ENCODE results near the gene BRD9. TPM values are rescaled to one million over a fixed set of nuclear protein-coding genes. Genes with fewer than 3 reads are reported as not detected.
"Not testable (repeated sequence)": the region's sequence is repeated elsewhere in the genome, so short reads cannot be mapped to it uniquely, and the experiment has no call there.

Gene BRD9
- total RNA-seq, 2 donors from 2014 or later = 15.0 to 16.1 TPM

DNA sequence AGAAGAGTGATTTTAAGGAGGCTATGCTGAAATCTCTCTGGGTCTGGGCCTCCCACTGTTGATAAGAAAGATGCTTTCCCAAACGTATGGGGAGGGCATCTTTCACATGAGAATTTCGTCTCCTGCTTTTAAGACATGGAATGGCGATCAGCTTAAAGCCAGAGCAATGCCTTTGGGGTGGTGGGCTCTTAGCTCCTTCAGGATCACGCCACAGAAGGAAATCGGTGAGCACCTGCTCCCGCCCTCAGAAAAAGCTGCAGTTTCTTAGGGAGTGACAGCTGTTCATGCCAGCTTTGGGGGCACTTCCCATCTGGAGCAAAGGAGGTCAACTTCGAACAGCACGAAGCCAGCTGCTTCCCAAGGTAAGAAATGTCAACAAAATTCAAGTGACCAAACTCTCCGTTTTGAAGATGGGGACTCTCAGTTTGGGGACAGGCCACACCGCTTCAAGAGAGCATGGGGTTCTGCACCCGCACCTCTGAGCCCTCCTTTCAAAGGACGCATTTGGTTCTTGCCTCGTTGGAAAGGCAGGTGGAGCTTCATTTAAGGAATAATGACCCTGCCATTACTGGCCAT is 39.1 kb upstream of the BRD9 start:
- TF ChIP-seq, protein P1, sequence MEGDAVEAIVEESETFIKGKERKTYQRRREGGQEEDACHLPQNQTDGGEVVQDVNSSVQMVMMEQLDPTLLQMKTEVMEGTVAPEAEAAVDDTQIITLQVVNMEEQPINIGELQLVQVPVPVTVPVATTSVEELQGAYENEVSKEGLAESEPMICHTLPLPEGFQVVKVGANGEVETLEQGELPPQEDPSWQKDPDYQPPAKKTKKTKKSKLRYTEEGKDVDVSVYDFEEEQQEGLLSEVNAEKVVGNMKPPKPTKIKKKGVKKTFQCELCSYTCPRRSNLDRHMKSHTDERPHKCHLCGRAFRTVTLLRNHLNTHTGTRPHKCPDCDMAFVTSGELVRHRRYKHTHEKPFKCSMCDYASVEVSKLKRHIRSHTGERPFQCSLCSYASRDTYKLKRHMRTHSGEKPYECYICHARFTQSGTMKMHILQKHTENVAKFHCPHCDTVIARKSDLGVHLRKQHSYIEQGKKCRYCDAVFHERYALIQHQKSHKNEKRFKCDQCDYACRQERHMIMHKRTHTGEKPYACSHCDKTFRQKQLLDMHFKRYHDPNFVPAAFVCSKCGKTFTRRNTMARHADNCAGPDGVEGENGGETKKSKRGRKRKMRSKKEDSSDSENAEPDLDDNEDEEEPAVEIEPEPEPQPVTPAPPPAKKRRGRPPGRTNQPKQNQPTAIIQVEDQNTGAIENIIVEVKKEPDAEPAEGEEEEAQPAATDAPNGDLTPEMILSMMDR (IDR thresholded peaks at IDR 0.05) = no peak
- Histone ChIP-seq H3K4me3 (no peak overlapping the region), H3K36me3 (no peaks in the 10 kb centered on the region), H3K27me3 (no peaks in the 10 kb centered on the region), H3K4me1 (peaks cover 0 to 5% of the 10 kb centered on the region in 2 donors), H3K27ac (peak overlapping the region in 1 of 2 donors; percentile 52), H3K9me3 (no peaks in the 10 kb centered on the region)
- DNase-seq (ENCODE audit: low spot score) = no peak

DNA sequence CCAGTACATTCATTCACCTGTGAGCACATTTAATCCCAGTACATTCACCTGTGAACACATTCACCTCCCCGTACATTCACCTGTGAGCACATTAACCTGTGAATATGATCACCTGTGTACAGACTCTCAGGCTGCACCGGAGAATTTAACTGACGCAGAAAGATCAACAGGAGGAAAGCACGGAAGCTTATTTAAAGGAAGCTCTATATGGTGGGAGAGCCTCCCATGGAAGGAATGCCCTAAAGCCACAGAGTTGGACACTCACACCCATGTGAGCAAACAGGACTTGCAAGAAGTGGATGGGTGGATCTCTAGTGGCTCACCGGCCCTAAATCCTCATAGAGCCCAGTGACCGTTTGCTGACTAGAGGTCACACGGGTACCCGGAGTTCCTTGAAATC is 38.3 kb upstream of the BRD9 start:
- Histone ChIP-seq H3K4me1 (peaks cover 0 to 11% of the 10 kb centered on the region in 2 donors), H3K4me3 (no peak overlapping the region)
- no peak for DNase-seq (ENCODE audit: low spot score)

DNA sequence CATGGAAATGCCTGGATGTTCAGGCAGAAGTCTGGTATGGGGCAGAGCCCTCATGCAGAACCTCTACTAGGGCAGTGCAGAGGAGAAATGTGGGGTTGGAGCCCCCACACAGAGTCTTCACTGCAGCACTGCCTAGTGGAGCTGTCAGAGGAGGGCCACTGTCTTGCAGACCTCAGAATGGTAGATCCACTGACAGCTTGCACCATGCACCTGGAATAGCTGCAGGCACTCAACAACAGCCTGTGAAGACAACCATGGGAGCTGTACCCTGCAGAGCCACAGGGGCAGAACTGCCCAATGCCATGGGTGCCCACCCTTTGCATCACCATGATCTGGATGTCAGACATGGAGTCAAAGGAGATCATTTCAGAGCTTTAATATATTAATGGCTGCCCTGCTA is 37.0 kb upstream of the BRD9 start:
- H3K4me3 ChIP-seq = no peak overlapping the region
- H3K36me3 ChIP-seq = no peaks in the 10 kb centered on the region
- peaks cover 0 to 11% of the 10 kb centered on the region in 2 donors for H3K4me1 ChIP-seq
- no peaks in the 10 kb centered on the region for H3K27me3 ChIP-seq
- no peak for DNase-seq (ENCODE audit: low spot score)
- TF ChIP-seq, protein P1 (IDR thresholded peaks at IDR 0.05) = no peak
- H3K9me3 ChIP-seq = no peaks in the 10 kb centered on the region
- no peak overlapping the region for H3K27ac ChIP-seq

More for the DNA sequence above, 38.3 kb upstream of the BRD9 start:
- TF ChIP-seq, protein P1 (IDR thresholded peaks at IDR 0.05) = no peak
- no peaks in the 10 kb centered on the region for H3K9me3 ChIP-seq
- no peaks in the 10 kb centered on the region for H3K36me3 ChIP-seq
- no peak overlapping the region for H3K27ac ChIP-seq
- H3K27me3 ChIP-seq = no peaks in the 10 kb centered on the region

DNA sequence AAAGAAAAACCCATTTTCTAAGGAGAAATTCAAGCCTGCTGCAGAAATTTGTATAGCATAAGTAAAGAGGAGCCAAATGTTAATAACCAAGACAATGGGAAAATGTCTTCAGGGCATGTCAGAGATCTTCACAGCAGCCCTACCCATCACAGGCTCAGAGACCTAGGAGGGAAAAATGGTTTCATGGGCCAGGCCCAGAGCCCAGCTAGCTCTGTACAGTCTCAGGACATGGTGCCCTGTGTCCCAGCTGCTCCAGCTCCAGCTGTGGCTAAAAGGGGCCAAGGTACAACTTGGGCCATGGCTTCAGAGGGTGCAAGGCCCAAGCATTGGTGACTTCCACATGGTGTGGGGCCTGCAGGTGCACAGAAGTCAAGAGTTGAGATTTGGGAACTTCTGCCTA is 36.6 kb upstream of the BRD9 start:
- not testable (repeated sequence) for H3K4me3 ChIP-seq, H3K27ac ChIP-seq, H3K27me3 ChIP-seq

DNA sequence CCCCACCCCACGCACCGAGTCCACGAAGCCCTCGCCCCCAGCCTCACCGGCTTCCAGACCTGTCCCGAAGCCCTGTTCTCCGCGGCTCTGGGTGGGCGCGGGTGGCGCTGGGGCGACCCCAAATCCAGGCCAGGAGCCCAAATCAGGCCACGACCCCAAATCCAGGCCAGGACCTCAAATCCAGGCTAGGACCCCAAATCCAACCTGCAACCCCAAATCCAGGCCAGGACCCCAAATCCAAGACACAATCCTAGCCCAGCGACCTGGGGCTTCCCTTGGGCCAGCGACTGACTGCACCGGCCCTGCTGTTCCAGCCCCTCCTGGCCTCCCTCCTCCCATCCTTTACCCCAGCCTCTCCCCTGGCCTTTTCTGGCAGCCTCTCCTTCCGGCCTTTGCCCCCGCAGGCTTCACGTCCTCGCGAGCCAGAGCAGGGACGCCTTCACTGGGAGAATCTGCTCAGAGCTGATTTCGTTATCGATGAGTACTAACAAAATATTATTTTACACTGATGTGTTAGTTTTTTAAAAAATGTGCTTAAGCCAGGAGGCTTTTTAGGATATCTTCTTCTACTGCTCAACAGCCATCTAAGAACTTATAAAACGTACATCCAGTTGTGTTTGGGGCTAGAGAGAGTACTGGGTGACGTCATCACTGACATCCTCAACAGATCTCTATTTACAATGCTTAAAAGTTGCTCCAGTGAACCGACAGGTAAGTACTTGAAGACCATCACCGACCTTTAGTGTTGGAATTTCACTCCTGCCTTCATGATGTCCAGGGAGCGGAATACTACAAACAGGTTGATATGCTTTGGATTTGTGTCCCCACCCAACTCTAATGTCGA is 34.8 kb upstream of the BRD9 start:
- H3K4me3 ChIP-seq = peak overlapping the region; percentile 16 to 41
- TF ChIP-seq, protein P1 (IDR thresholded peaks at IDR 0.05) = no peak
- no peaks in the 10 kb centered on the region for H3K36me3 ChIP-seq
- no peak overlapping the region for H3K27ac ChIP-seq
- DNase-seq (ENCODE audit: low spot score) = no peak
- H3K4me1 ChIP-seq = peaks cover 0 to 11% of the 10 kb centered on the region in 2 donors
- no peaks in the 10 kb centered on the region for H3K27me3 ChIP-seq
- H3K9me3 ChIP-seq = no peaks in the 10 kb centered on the region

More for the DNA sequence above, 36.6 kb upstream of the BRD9 start:
- H3K36me3 ChIP-seq; DNase-seq (ENCODE audit: low spot score); H3K9me3 ChIP-seq: not testable (repeated sequence)
- peaks cover 0 to 11% of the 10 kb centered on the region in 2 donors for H3K4me1 ChIP-seq

DNA sequence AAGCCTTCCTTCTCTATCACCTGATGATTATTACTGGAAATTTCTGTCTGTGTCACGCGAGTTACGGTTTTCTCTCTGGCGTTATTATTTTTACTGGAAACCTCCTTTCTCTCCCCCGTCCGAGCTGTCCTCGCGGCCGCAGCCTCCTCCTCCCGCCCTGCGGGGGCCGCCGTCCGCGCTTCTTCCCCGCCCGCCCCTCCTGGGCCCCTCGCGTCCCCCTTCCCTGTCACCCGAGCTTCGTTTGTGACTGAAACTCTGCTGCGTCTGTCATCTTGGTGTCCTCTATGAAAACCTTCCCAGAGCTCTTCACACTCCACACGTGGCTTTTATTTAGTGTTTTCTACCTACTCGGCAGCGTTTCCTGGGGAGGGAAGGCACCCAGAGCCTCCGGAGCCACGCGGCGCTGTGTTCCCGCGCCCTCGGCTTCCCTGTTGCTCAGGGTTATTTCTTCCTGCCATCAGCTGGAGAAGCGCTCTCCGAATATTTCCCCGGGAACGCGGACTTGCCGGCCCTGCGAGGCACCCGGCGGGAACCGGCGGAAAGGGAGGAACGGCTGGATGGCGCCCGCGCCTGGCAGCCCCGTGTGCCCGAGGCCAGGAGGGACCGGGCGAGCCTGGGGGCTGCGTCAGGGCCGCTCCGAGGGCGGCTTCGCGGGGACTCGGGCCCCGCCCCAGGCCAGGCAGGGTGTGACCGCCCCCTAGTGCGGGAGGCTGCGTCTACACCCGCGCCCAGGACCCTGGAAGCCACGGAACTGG is 34.0 kb upstream of the BRD9 start:
- TF ChIP-seq, protein P1 (IDR thresholded peaks at IDR 0.05) = peak; percentile 21 to 59
- H3K27ac ChIP-seq = no peak overlapping the region
- no peaks in the 10 kb centered on the region for H3K9me3 ChIP-seq
- DNase-seq (ENCODE audit: low spot score) = no peak
- no peaks in the 10 kb centered on the region for H3K27me3 ChIP-seq
- H3K4me1 ChIP-seq = peaks cover 0 to 11% of the 10 kb centered on the region in 2 donors
- H3K36me3 ChIP-seq = no peaks in the 10 kb centered on the region
- H3K4me3 ChIP-seq = peak overlapping the region; percentile 16 to 41

Data from right atrium auricular region (tissue), 2 donors.